Measurements from ENCODE around the gene DAPK2.
"Not testable (repeated sequence)": the region's sequence is repeated elsewhere in the genome, so short reads cannot be mapped to it uniquely, and the experiment has no call there.

The DAPK2 gene

DNA sequence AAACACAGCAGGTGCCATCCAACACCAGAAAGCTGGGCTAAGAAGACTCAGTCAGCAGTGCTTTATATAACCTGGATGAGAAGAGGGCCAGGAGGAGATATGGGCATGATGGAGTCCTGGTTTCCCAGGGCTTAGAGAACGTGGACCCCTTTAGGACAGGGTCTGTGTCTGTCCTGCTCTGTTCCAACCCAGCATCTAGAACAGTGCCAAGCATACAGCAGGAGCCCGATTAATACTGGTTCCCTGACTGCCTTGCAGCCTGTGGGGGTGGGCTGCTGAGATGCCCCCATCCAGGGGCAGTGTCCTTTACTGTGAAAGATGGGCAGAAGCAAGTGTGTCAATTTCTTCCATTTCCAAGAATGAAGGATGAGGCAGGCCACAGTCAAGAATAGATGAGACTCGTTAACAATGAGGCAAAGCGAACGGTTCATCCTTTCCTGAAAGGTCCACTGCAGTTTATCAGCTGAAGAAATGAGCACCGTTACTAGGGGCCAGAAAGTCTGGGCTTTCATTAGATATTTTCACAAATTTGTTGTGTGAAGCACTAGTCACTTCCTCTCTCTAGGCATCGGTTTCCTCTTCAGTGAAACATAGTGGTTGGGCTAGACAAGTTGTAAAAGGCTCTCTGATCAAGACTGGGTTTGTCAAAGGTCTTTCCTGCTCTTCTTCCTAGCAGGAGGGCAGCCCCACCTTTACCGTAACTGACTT, 140.6 kb downstream of the DAPK2 start:
- TF ChIP-seq POLR2AphosphoS5 (IDR thresholded peaks at IDR 0.05; ENCODE audit: borderline replicate concordance, low read depth, low read length) (no peak), EZH2 (IDR thresholded peaks at IDR 0.05) (no peak), FOXP2 (optimal IDR thresholded peaks at IDR 0.05; ENCODE audit: control extremely low read depth, extremely low read length, insufficient read depth) (no peak)
- no peak for DNase-seq (ENCODE audit: low read depth, low spot score)
- Histone ChIP-seq H3K9ac (ENCODE audit: insufficient read length) (no peak overlapping the region), H3K27ac (no peak overlapping the region), H3K36me3 (ENCODE audit: insufficient read depth, low read length) (no peaks in the 10 kb centered on the region), H3K4me3 (no peak overlapping the region), H3K9me3 (ENCODE audit: low read depth, low read length) (no peaks in the 10 kb centered on the region)

DNA sequence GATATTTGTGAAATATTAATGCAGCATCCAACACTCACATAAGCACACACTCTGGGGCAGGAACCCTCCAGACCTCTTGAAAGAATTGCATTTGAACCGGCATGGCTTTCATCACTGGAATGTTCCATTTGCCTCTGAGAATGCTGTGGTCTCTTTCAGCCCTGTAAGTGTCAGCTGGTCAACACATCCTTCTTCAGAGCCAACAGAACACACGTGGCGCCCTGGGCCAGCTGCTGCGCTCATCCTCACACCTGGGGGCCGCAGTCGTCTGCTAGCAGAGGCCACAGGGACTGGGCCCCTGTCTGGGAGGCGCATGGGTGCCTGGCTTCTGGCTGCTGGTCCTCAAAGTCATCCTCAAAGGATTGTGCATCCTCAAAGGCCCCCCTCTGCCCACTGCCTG, 141.2 kb downstream of the DAPK2 start:
- H3K9ac ChIP-seq (ENCODE audit: insufficient read length) = no peak overlapping the region
- DNase-seq (ENCODE audit: low read depth, low spot score) = no peak
- no peaks in the 10 kb centered on the region for H3K9me3 ChIP-seq (ENCODE audit: low read depth, low read length)
- H3K36me3 ChIP-seq (ENCODE audit: insufficient read depth, low read length) = no peaks in the 10 kb centered on the region
- TF ChIP-seq FOXP2 (optimal IDR thresholded peaks at IDR 0.05; ENCODE audit: control extremely low read depth, extremely low read length, insufficient read depth) = no peak
- TF ChIP-seq POLR2AphosphoS5 (IDR thresholded peaks at IDR 0.05; ENCODE audit: borderline replicate concordance, low read depth, low read length) = no peak
- TF ChIP-seq EZH2 (IDR thresholded peaks at IDR 0.05) = no peak
- no peak overlapping the region for H3K4me3 ChIP-seq
- H3K27ac ChIP-seq = no peak overlapping the region

DNA sequence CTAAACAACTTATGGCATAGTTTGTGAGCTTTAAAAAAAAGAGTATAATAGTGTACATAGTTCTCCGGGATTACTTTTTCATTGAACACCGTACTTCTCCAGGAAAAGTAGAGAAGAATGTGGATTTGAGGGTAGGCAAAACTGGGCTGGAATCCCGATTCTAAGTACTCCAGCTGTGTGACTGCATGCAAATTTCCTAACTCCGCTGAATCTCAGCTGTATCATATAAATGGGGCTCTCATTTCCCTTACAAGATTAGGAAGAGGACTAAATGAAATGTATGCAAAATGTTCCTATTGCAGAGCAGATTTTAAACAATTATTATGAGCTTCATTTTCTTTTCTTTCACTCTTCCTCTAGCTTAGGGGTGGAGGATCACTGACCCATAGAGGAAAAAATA, 142.2 kb downstream of the DAPK2 start:
- peak overlapping the region; percentile 25; the same call in 1 of the 2 replicates for H3K27ac ChIP-seq
- H3K9me3 ChIP-seq (ENCODE audit: low read depth, low read length) = no peaks in the 10 kb centered on the region
- no peaks in the 10 kb centered on the region for H3K36me3 ChIP-seq (ENCODE audit: insufficient read depth, low read length)
- DNase-seq (ENCODE audit: low read depth, low spot score) = no peak
- no peak overlapping the region for H3K9ac ChIP-seq (ENCODE audit: insufficient read length)
- H3K4me3 ChIP-seq = no peak overlapping the region
- TF ChIP-seq FOXP2 (optimal IDR thresholded peaks at IDR 0.05; ENCODE audit: control extremely low read depth, extremely low read length, insufficient read depth) = no peak
- no peak for TF ChIP-seq POLR2AphosphoS5 (IDR thresholded peaks at IDR 0.05; ENCODE audit: borderline replicate concordance, low read depth, low read length)
- no peak for TF ChIP-seq EZH2 (IDR thresholded peaks at IDR 0.05)

DNA sequence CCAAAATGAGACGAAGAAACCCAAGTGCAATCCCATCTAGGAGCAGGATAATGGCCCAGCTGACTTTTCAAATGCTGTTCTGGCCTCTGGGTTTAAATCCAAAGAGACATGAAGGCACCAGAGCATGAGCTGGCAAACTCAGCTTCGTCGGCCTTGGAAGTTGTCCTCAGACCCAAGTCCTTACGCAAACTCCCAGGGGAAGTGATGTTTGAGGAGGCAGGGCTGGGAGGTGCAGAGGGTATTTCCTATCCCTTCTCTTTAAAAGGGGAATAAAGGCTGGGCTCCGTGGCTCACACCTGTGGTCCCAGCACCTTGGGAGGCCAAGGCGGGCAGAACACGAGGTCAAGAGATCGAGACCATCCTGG, 143.6 kb downstream of the DAPK2 start:
- DNase-seq (ENCODE audit: low read depth, low spot score) = no peak
- Histone ChIP-seq H3K27ac (no peak overlapping the region), H3K4me3 (no peak overlapping the region), H3K9ac (ENCODE audit: insufficient read length) (no peak overlapping the region), H3K36me3 (ENCODE audit: insufficient read depth, low read length) (no peaks in the 10 kb centered on the region), H3K9me3 (ENCODE audit: low read depth, low read length) (no peaks in the 10 kb centered on the region)
- TF ChIP-seq EZH2 (IDR thresholded peaks at IDR 0.05) = no peak
- no peak for TF ChIP-seq POLR2AphosphoS5 (IDR thresholded peaks at IDR 0.05; ENCODE audit: borderline replicate concordance, low read depth, low read length)
- TF ChIP-seq FOXP2 (optimal IDR thresholded peaks at IDR 0.05; ENCODE audit: control extremely low read depth, extremely low read length, insufficient read depth) = no peak

DNA sequence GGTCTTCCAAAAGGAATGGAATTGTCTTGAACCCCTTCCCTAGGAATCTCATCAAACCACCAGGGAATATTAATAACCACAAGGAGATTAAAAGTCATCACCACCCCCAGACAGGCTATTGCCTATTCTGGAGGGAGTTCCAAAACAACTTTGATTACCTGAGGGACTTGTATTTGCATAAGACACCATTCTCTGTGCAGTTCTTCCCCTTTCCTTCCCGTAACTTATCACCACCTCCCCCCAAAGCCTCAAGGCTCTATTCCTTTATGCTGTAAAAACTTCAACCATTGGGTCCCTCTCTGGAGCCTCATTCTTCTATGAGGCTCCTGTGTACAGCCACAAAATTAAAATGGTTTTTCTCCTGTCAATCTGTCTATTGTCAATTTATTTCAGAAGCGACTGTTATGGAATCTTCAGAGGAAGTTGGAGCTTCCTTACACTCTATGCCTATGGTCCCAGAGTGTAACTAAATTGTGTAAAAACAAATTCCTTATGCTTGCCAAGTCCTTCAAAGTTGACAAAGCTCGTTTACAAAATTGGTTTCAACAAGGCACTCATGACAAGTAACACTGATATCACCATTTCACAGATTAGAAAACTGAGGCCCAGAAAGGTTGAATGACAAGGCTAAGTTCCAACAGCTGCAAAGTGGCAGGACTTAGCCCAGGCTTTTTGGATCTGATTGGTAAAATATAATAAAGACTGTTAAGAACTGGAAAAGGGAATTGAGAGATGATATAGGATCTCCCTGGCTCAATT, 144.2 kb downstream of the DAPK2 start:
- H3K9ac ChIP-seq (ENCODE audit: insufficient read length) = no peak overlapping the region

DNA sequence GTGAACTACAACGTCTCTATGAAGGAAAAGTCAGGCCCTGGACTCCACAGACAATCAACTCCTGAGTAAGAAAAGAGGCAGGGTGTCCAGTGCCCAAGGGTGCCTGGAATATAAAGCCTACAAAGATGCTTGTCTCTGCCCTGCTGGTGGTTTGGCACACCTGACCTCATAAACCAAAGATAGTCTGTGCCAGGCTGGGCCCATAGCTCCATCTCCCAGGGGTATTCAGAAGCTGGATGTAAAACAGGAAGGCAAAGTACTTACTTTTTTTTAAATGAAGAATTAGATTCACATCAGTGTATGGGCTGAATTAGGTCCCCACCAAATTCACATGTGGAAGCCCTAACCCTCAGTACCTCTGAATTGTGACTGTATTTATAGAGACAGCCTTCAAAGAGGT, 146.0 kb downstream of the DAPK2 start:
- no peak for DNase-seq (ENCODE audit: low read depth, low spot score)
- no peak overlapping the region for H3K4me3 ChIP-seq
- H3K27ac ChIP-seq = no peak overlapping the region
- TF ChIP-seq FOXP2 (optimal IDR thresholded peaks at IDR 0.05; ENCODE audit: control extremely low read depth, extremely low read length, insufficient read depth) = no peak
- TF ChIP-seq EZH2 (IDR thresholded peaks at IDR 0.05) = no peak
- no peak for TF ChIP-seq POLR2AphosphoS5 (IDR thresholded peaks at IDR 0.05; ENCODE audit: borderline replicate concordance, low read depth, low read length)
- no peaks in the 10 kb centered on the region for H3K9me3 ChIP-seq (ENCODE audit: low read depth, low read length)
- H3K9ac ChIP-seq (ENCODE audit: insufficient read length) = no peak overlapping the region
- H3K36me3 ChIP-seq (ENCODE audit: insufficient read depth, low read length) = no peaks in the 10 kb centered on the region

More for the DNA sequence above, 144.2 kb downstream of the DAPK2 start:
- no peak overlapping the region for H3K27ac ChIP-seq
- no peak overlapping the region for H3K4me3 ChIP-seq
- TF ChIP-seq POLR2AphosphoS5 (IDR thresholded peaks at IDR 0.05; ENCODE audit: borderline replicate concordance, low read depth, low read length) (no peak), FOXP2 (optimal IDR thresholded peaks at IDR 0.05; ENCODE audit: control extremely low read depth, extremely low read length, insufficient read depth) (no peak), EZH2 (IDR thresholded peaks at IDR 0.05) (no peak)
- H3K9me3 ChIP-seq (ENCODE audit: low read depth, low read length) = no peaks in the 10 kb centered on the region
- H3K36me3 ChIP-seq (ENCODE audit: insufficient read depth, low read length) = no peaks in the 10 kb centered on the region
- DNase-seq (ENCODE audit: low read depth, low spot score) = no peak

DNA sequence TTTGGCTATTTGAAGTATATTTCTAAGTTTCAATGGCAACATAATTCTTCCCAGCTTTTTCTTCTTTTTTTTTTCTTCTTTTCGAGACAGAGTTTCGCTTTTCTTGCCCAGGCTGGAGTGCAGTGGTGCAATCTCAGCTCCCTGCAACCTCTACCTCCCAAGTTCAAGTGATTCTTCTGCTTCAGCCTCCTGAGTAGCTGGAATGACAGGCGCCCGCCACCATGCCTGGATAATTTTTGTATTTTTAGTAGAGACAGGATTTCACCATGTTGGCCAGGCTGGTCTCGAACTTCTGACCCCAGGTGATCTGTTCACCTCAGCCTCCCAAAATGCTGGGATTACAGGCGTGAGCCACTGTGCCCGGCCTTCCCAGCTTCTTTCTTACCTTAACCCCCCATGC, 146.7 kb downstream of the DAPK2 start:
- DNase-seq (ENCODE audit: low read depth, low spot score) = not testable (repeated sequence)

DNA sequence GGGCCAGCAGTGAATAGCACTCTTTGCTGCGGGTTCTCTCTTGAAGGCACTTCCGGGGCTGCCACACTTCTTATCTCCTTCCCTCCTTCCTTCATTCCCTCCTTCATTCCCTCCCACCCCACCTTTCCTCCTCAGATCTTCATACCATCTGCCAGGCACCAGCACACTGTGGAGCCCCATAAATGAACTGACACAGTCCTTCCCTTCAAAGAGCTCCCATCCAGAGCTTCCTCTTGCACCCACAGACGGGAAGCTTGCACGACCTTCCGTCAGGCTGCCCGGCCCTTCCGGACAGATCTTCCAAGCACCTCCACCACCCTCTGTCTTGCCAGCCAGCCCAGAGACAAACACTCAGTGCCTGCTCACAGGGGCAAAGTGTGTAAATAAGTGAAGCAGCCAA, 147.1 kb downstream of the DAPK2 start:
- no peak for DNase-seq (ENCODE audit: low read depth, low spot score)
- Histone ChIP-seq H3K9me3 (ENCODE audit: low read depth, low read length) (no peaks in the 10 kb centered on the region), H3K9ac (ENCODE audit: insufficient read length) (no peak overlapping the region), H3K36me3 (ENCODE audit: insufficient read depth, low read length) (no peaks in the 10 kb centered on the region), H3K4me3 (no peak overlapping the region), H3K27ac (no peak overlapping the region)
- TF ChIP-seq POLR2AphosphoS5 (IDR thresholded peaks at IDR 0.05; ENCODE audit: borderline replicate concordance, low read depth, low read length) = no peak
- no peak for TF ChIP-seq EZH2 (IDR thresholded peaks at IDR 0.05)
- TF ChIP-seq FOXP2 (optimal IDR thresholded peaks at IDR 0.05; ENCODE audit: control extremely low read depth, extremely low read length, insufficient read depth) = no peak

More for the DNA sequence above, 146.7 kb downstream of the DAPK2 start:
- H3K9ac ChIP-seq (ENCODE audit: insufficient read length); H3K27ac ChIP-seq; H3K36me3 ChIP-seq (ENCODE audit: insufficient read depth, low read length); H3K9me3 ChIP-seq (ENCODE audit: low read depth, low read length); H3K4me3 ChIP-seq: not testable (repeated sequence)
